PFSK-1 (cell line): ENCODE data around the gene RDH13.

ENCODE experiments used
- TAF1 ChIP-seq: IDR thresholded peaks from 2 replicates; pipeline ENCODE4 v1.6.1; 2012; ENCODE audit warnings: low read length, control low read depth, borderline replicate concordance; ENCODE audit not compliant: insufficient read depth
- TF ChIP-seq, protein P1 (sequence below), 2 experiments: IDR thresholded peaks; 2 replicates each; pipeline versions ENCODE4 v1.6.1 to v1.8.0; 2011 to 2012; ENCODE audit warnings: low read depth in 2 of 2, low read length in 2 of 2, control low read depth in 1 of 2, inconsistent platforms in 1 of 2, mild to moderate bottlenecking in 1 of 2, moderate library complexity in 1 of 2; ENCODE audit not compliant: insufficient read depth in 1 of 2

DNA sequence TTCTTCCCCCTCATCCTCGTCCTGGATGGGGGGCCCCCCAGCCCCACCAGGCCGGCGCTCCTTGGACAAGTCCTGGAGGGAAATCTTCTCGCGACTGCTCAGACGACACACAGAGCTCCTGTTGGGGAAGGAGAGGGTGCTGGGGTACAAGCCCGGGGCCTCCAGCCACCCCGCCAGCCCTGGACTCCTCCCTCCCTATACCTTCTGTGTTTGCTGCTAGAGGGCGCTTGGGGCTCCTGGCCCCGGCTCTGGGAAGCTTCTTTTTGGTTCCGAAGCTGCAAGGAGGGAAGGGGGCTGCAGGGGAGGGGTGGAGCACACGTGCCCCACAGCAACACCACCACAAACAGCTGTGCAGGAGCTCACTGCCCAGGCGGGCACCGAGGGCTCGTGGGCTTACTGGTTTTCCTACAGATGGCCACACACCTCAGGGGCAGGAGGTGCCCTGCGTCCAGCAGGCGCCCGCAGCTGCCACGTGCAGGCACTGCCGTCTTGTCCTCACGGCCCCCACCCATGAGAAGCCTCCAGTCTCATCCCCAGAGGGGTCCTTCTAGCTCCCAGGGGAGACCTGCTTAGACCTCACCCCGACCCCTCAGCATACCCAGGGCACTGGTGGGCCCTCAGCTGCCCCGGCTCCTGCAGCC, 33.2 kb upstream of the RDH13 start:
- no peak for TF ChIP-seq TAF1
- TF ChIP-seq, protein P1, sequence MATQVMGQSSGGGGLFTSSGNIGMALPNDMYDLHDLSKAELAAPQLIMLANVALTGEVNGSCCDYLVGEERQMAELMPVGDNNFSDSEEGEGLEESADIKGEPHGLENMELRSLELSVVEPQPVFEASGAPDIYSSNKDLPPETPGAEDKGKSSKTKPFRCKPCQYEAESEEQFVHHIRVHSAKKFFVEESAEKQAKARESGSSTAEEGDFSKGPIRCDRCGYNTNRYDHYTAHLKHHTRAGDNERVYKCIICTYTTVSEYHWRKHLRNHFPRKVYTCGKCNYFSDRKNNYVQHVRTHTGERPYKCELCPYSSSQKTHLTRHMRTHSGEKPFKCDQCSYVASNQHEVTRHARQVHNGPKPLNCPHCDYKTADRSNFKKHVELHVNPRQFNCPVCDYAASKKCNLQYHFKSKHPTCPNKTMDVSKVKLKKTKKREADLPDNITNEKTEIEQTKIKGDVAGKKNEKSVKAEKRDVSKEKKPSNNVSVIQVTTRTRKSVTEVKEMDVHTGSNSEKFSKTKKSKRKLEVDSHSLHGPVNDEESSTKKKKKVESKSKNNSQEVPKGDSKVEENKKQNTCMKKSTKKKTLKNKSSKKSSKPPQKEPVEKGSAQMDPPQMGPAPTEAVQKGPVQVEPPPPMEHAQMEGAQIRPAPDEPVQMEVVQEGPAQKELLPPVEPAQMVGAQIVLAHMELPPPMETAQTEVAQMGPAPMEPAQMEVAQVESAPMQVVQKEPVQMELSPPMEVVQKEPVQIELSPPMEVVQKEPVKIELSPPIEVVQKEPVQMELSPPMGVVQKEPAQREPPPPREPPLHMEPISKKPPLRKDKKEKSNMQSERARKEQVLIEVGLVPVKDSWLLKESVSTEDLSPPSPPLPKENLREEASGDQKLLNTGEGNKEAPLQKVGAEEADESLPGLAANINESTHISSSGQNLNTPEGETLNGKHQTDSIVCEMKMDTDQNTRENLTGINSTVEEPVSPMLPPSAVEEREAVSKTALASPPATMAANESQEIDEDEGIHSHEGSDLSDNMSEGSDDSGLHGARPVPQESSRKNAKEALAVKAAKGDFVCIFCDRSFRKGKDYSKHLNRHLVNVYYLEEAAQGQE (IDR thresholded peaks at IDR 0.05; ENCODE audit: insufficient read depth in 1 of 2, low read depth in 2 of 2, low read length in 2 of 2), result no peak
